ENCODE measurements around the gene AGBL5. TPM values are rescaled to one million over a fixed set of nuclear protein-coding genes. Genes with fewer than 3 reads are reported as not detected.

Gene AGBL5
- total and polyA plus RNA-seq, 9 of the 15 experiments (the other 6 are each of a cell fraction or from before 2014, with no cell fraction given) = 3.3 to 52.7 (median 26.2) TPM

- CTCF ChIA-PET (ENCODE audit: low intra/inter-chr PET ratio) = interaction anchor here (0.7 to 2.5 kb wide), 3 partner anchors 52 to 123 kb away, joined by 3 to 22 read pairs (median 5); no protein-coding TSS in a partner anchor
- Histone ChIP-seq H3K27ac (ENCODE audit: extremely low read depth, low read depth, low read length) (no peak overlapping the region), H3K4me1 (replicated peaks in 1 of 2; ENCODE audit: control insufficient read depth in 2 of 2, insufficient read depth in 2 of 2, low read length in 2 of 2) (peaks cover 63 to 76% of the 10 kb centered on the region in 2 experiments), H2AFZ (ENCODE audit: low read depth, low read length) (no peak overlapping the region), H3K4me3 (no peak overlapping the region), H3K4me2 (ENCODE audit: insufficient read depth, low read length) (no peak overlapping the region), H4K20me1 (replicated peaks; ENCODE audit: control insufficient read depth, insufficient read depth, low read length) (no peaks in the 10 kb centered on the region), H3K27me3 (ENCODE audit: control insufficient read depth in 2 of 2, insufficient read depth in 2 of 2, low read length in 2 of 2) (no peaks in the 10 kb centered on the region), H3K79me2 (ENCODE audit: control insufficient read depth, insufficient read depth, low read length) (peaks cover 10% of the 10 kb centered on the region; the same call in 1 of the 3 replicates), H3K9me3 (replicated peaks; ENCODE audit: control insufficient read depth, insufficient read depth, low read depth, low read length) (no peaks in the 10 kb centered on the region), H3K9me1 (ENCODE audit: control insufficient read depth, insufficient read depth, low read length) (peaks cover 4% of the 10 kb centered on the region), H3K9ac (ENCODE audit: insufficient read depth in 1 of 2, low read depth in 2 of 2, low read length in 2 of 2) (peak overlapping the region in 1 of 2 experiments; percentile 59; a peak in 2 of 4 replicates), H3K36me3 (ENCODE audit: control insufficient read depth, insufficient read depth, low read length) (no peaks in the 10 kb centered on the region)
- DNase-seq (ENCODE audit: extremely low read depth in 1 of 4, low spot score in 3 of 4) (no peak), FAIRE-seq (no peak), ATAC-seq (no peak)
- in situ Hi-C loops (cut with MboI) = loop anchor here (5.0 kb wide), 1 partner anchor 122 kb away; no protein-coding TSS in a partner anchor
- POLR2A ChIA-PET = interaction anchor here (0.6 to 2.2 kb wide), 8 partner anchors 13 to 893 kb away, joined by 3 to 6 read pairs (median 3); partner anchors contain the start of gene OST4
- no TSS peak for BruUV-seq (replicated peaks)
- intact Hi-C loops (cut with micrococcal nuclease) = loop anchor here (2.0 kb wide), 1 partner anchor 124 kb away; no protein-coding TSS in a partner anchor
- TF ChIP-seq ZNF740 (CRISPR knock-in tag; IDR thresholded peaks at IDR 0.05) (no peak), ZNF740 (tag; IDR thresholded peaks at IDR 0.05) (no peak), NCOA1 (IDR thresholded peaks at IDR 0.05; ENCODE audit: low read depth) (no peak), AFF4 (CRISPR knock-in tag; IDR thresholded peaks at IDR 0.05) (0 out of 2 replicates have a peak, but pooled peaks have one; percentile 32), TFAP4 (CRISPR knock-in tag; IDR thresholded peaks at IDR 0.05; ENCODE audit: borderline replicate concordance) (0 out of 2 replicates have a peak, but pooled peaks have one; percentile 15), HMGN3 (IDR thresholded peaks at IDR 0.05; ENCODE audit: borderline replicate concordance, extremely low read depth, insufficient read length, low read depth, low read length) (no peak), ATF4 (CRISPR knock-in tag; IDR thresholded peaks at IDR 0.05) (no peak), MAFK (IDR thresholded peaks at IDR 0.05; ENCODE audit: low read length) (no peak)
- 71% methylated on average over 6 of the region's 6 CpGs for WGBS (ENCODE audit: insufficient coverage, low coverage, missing lambda C conversion rate)
Measured at GRCh38 chr2:27084297-27085061, 33.0 kb downstream of the AGBL5 start.
